HepG2 (cell line): Measurements from ENCODE around the gene ADRM1. TPM values are rescaled to one million over a fixed set of nuclear protein-coding genes. Genes with fewer than 3 reads are reported as not detected.
A peak's percentile ranks its signal among the peaks of the same experiment; 100 is the strongest.

Experiments
- ATAC-seq: fragments of 200-7000 bp; cut with Tn5 transposase; 3 replicates; pipeline ENCODE4 v1.9.1; 2020; ENCODE audit warnings: mild to moderate bottlenecking, moderate library complexity
- BruUV-seq: library from RNA; stranded (reverse); fragments of 400-500 nt; replicated peaks from 2 replicates; lab custom pipeline; 2021; lab: Mats Ljungman, UMichigan
- CTCF ChIA-PET: fragments of 300-600 bp; formaldehyde crosslinking; extraction: SDS; loops from one replicate; lab custom pipeline; 2021; ENCODE audit warnings: low total read pairs, inconsistent platforms, low intra/inter-chr PET ratio; lab: Yijun Ruan, JAX
- POLR2A ChIA-PET: fragments of 350-600 bp; sonication (Branson Sonifier 250); formaldehyde crosslinking; loops from one replicate; lab custom pipeline; 2020; ENCODE audit warnings: antibody characterized with exemption, inconsistent platforms; lab: Yijun Ruan, JAX
- DNase-seq: peaks from one replicate; pipeline ENCODE4 v3.0.0-alpha.2; 2015; ENCODE audit warnings: low spot score
- FAIRE-seq: peaks from 3 replicates; lab custom pipeline; 2011; peaks lifted over from hg19 to GRCh38; lab: Jason Lieb, UNC
- H2AFZ ChIP-seq: one replicate; pipeline ENCODE4 v1.6.1; 2011; ENCODE audit warnings: low read length, inconsistent platforms
- H3K27ac ChIP-seq: fragments of 300-600 bp; 3 replicates; pipeline ENCODE4 v1.8.0; 2011; ENCODE audit warnings: mixed run types, mild to moderate bottlenecking, mixed read lengths, low read length, inconsistent platforms; ENCODE audit not compliant: insufficient read depth; ENCODE audit errors: extremely low read length
- H3K27me3 ChIP-seq, 2 experiments: fragments of 200-600 bp in 1 of 2; 2 replicates in 1 of 2; 3 replicates in 1 of 2; pipeline versions ENCODE4 v1.6.0 to v1.8.0; 2011; ENCODE audit warnings: low read length in 2 of 2, mild to moderate bottlenecking in 2 of 2, moderate library complexity in 2 of 2, inconsistent platforms in 1 of 2; ENCODE audit not compliant: insufficient read depth in 2 of 2, control insufficient read depth in 1 of 2
- H3K36me3 ChIP-seq, 2 experiments: fragments of 200-600 bp in 1 of 2; replicated peaks in 1 of 2; 2 replicates in 1 of 2; 3 replicates in 1 of 2; pipeline versions ENCODE4 v1.5.1 to v1.8.0; 2011; ENCODE audit warnings: low read length in 2 of 2, inconsistent platforms in 1 of 2; ENCODE audit not compliant: insufficient read depth in 2 of 2, control insufficient read depth in 1 of 2
- H3K4me1 ChIP-seq: 2 replicates; pipeline ENCODE4 v1.5.1; 2012; ENCODE audit warnings: low read length, inconsistent platforms; ENCODE audit not compliant: insufficient read depth
- H3K4me2 ChIP-seq: 2 replicates; pipeline ENCODE4 v1.6.0; 2011; ENCODE audit warnings: low read depth, low read length, inconsistent platforms
- H3K4me3 ChIP-seq, 3 experiments: fragments of 200-600 bp in 1 of 3; sonication (generic), shearing (Covaris generic) in 1 of 3; replicated peaks in 1 of 3; 2 replicates each; pipeline ENCODE4 v1.5.1; 2011 to 2016; ENCODE audit warnings: low read length in 3 of 3, inconsistent platforms in 2 of 3, low read depth in 2 of 3, mild to moderate bottlenecking in 2 of 3, control low read depth in 1 of 3, mixed read lengths in 1 of 3; ENCODE audit not compliant: insufficient read depth in 1 of 3
- H3K79me2 ChIP-seq: one replicate; pipeline ENCODE4 v1.6.1; 2011; ENCODE audit warnings: low read length, inconsistent platforms; ENCODE audit not compliant: insufficient read depth
- H3K9ac ChIP-seq: 2 replicates; pipeline ENCODE4 v1.6.0; 2011; ENCODE audit warnings: mild to moderate bottlenecking, low read depth, low read length, inconsistent platforms; ENCODE audit not compliant: insufficient read depth
- H3K9me3 ChIP-seq: 2 replicates; pipeline ENCODE4 v1.5.1; 2012; ENCODE audit warnings: mild to moderate bottlenecking, low read length
- H4K20me1 ChIP-seq: 2 replicates; pipeline ENCODE4 v1.6.0; 2011; ENCODE audit warnings: inconsistent platforms, mild to moderate bottlenecking, low read length, moderate library complexity; ENCODE audit not compliant: insufficient read depth
- BRCA1 ChIP-seq: sonication (generic); formaldehyde crosslinking; IDR thresholded peaks from 2 replicates; pipeline ENCODE4 v1.4.0; 2020; ENCODE audit warnings: missing genetic modification reagents
- FOXO4 ChIP-seq: sonication (generic); formaldehyde crosslinking; conservative IDR thresholded peaks from 2 replicates; pipeline ENCODE4 v1.8.1; 2023; ENCODE audit warnings: missing genetic modification reagents
- GPBP1L1 ChIP-seq: sonication (generic); formaldehyde crosslinking; IDR thresholded peaks from 2 replicates; pipeline ENCODE4 v1.5.0; 2020; ENCODE audit warnings: mild to moderate bottlenecking, missing genetic modification reagents
- MNT ChIP-seq: fragments of 450-650 bp; IDR thresholded peaks from 2 replicates; pipeline ENCODE4 v1.6.1; 2016
- MTA1 ChIP-seq: sonication (generic); formaldehyde crosslinking; IDR thresholded peaks from 2 replicates; pipeline ENCODE4 v1.4.0; 2020; ENCODE audit warnings: missing genetic modification reagents, mild to moderate bottlenecking, borderline replicate concordance
- PBX2 ChIP-seq: IDR thresholded peaks from 2 replicates; pipeline ENCODE4 v1.6.1; 2016; ENCODE audit warnings: control low read depth
- PCBP1 ChIP-seq: fragments of 200-400 bp; formaldehyde crosslinking; IDR thresholded peaks from 2 replicates; pipeline ENCODE4 v1.6.1; 2017; ENCODE audit warnings: mild to moderate bottlenecking, low read depth, low read length, borderline replicate concordance
- RBFOX2 ChIP-seq: fragments of 200-400 bp; formaldehyde crosslinking; IDR thresholded peaks from 2 replicates; pipeline ENCODE4 v1.6.1; 2017; ENCODE audit warnings: low read depth, mild to moderate bottlenecking, low read length
- TRIM24 ChIP-seq: sonication (generic); formaldehyde crosslinking; IDR thresholded peaks from 2 replicates; pipeline ENCODE4 v1.8.0; 2022; ENCODE audit warnings: mild to moderate bottlenecking, missing genetic modification reagents
- ZBTB38 ChIP-seq: sonication (generic); formaldehyde crosslinking; IDR thresholded peaks from 2 replicates; pipeline ENCODE4 v1.5.1; 2020; ENCODE audit warnings: mild to moderate bottlenecking, missing genetic modification reagents
- ZNF232 ChIP-seq: sonication (generic); formaldehyde crosslinking; IDR thresholded peaks from 2 replicates; pipeline ENCODE4 v1.4.0; 2020; ENCODE audit warnings: missing genetic modification reagents, borderline replicate concordance
- ZNF235 ChIP-seq: sonication (generic); formaldehyde crosslinking; IDR thresholded peaks from 2 replicates; pipeline ENCODE4 v1.8.1; 2023; ENCODE audit warnings: mild to moderate bottlenecking, missing genetic modification reagents, borderline replicate concordance
- ZNF768 ChIP-seq: sonication (generic); formaldehyde crosslinking; IDR thresholded peaks from 2 replicates; pipeline ENCODE4 v1.4.0; 2020; ENCODE audit warnings: missing genetic modification reagents
- ZZZ3 ChIP-seq: sonication (generic); formaldehyde crosslinking; IDR thresholded peaks from 2 replicates; pipeline ENCODE4 v1.4.0; 2020; ENCODE audit warnings: missing genetic modification reagents, mild to moderate bottlenecking, borderline replicate concordance
- WGBS: methylation state at CpG from one replicate; pipeline ENCODE4 v1.1.6; 2017; ENCODE audit warnings: low lambda C conversion rate; 5-methylcytosine and 5-hydroxymethylcytosine counted together
- in situ Hi-C: cut with HindIII; loops from 2 replicates; pipeline ENCODE4 v1.10.0; 2017; ENCODE audit warnings: low pct_unique_long_range_greater_than_20kb; ENCODE audit not compliant: extremely low pct_ligation_motif_present
- intact Hi-C: fragments of 100-400 bp; cut with micrococcal nuclease; formaldehyde crosslinking; loops from one replicate; pipeline ENCODE4 v1.10.0; 2022; ENCODE audit not compliant: unreplicated experiment
- polyA plus RNA-seq, 8 experiments: library from polyadenylated mRNA; depleted of rRNA in 3 of 8; stranded (reverse) in 7 of 8; unstranded in 1 of 8; fragments of >200 nt; fragmentation: Illumina TruSeq in 4 of 8; extraction: Trizol in 4 of 8; gene quantifications; 2 replicates each; pipeline versions ENCODE4 v1.2.1 to v1.2.3, GENCODE V29; 2011 to 2016; ENCODE audit warnings: low read depth in 4 of 8, missing spikeins in 1 of 8, mixed read lengths in 1 of 8; ENCODE audit not compliant: insufficient read depth in 1 of 8
- total RNA-seq, 5 experiments: library from RNA; depleted of rRNA; stranded (reverse); fragments of >200 nt; fragmentation: Illumina TruSeq; extraction: Trizol; gene quantifications; 2 replicates each; pipeline ENCODE4 v1.2.3, GENCODE V29; 2016; ENCODE audit warnings: low read depth in 1 of 5

The ADRM1 gene
- total and polyA plus RNA-seq, 2 of the 13 experiments (the other 11 are each of a cell fraction or from before 2014, with no cell fraction given), result 92.9 to 154 TPM

GRCh38 chr20:62336775-62337557 is 34.2 kb downstream of the ADRM1 start:
- Histone ChIP-seq H3K27me3 (no peaks in the 10 kb centered on the region), H2AFZ (no peak overlapping the region), H3K4me3 (no peak overlapping the region), H4K20me1 (no peaks in the 10 kb centered on the region; the same call in 1 of the 2 replicates), H3K36me3 (peaks cover 56 to 78% of the 10 kb centered on the region in 2 experiments), H3K79me2 (no peaks in the 10 kb centered on the region), H3K4me1 (peaks cover 9% of the 10 kb centered on the region; the same call in 1 of the 2 replicates), H3K4me2 (no peak overlapping the region), H3K9me3 (no peaks in the 10 kb centered on the region), H3K27ac (no peak overlapping the region), H3K9ac (no peak overlapping the region)
- intact Hi-C loops (no loop called here), in situ Hi-C loops (no loop called here)
- WGBS, result 96% methylated on average over 53 of the region's 53 CpGs
- 0 out of 2 replicates have a peak, but pooled peaks have one; percentile 27 for TF ChIP-seq MTA1 (CRISPR knock-in tag)
- 0 out of 2 replicates have a peak, but pooled peaks have one; percentile 45 for TF ChIP-seq RBFOX2
- no peak for TF ChIP-seq BRCA1 (CRISPR knock-in tag)
- 0 out of 2 replicates have a peak, but pooled peaks have one; percentile 7 for TF ChIP-seq ZNF235 (CRISPR knock-in tag)
- TF ChIP-seq PBX2, result no peak
- no peak for TF ChIP-seq FOXO4
- no peak for TF ChIP-seq ZNF768 (CRISPR knock-in tag)
- no peak for TF ChIP-seq GPBP1L1 (CRISPR knock-in tag)
- TF ChIP-seq ZBTB38 (CRISPR knock-in tag), result 0 out of 2 replicates have a peak, but pooled peaks have one; percentile 14
- TF ChIP-seq PCBP1, result 0 out of 2 replicates have a peak, but pooled peaks have one; percentile 27
- no peak for TF ChIP-seq ZNF232 (CRISPR knock-in tag)
- TF ChIP-seq TRIM24 (CRISPR knock-in tag), result 0 out of 2 replicates have a peak, but pooled peaks have one; percentile 16
- TF ChIP-seq MNT, result peak; percentile 86
- 0 out of 2 replicates have a peak, but pooled peaks have one; percentile 12 for TF ChIP-seq ZZZ3 (CRISPR knock-in tag)
- ChIA-PET POLR2A (no interaction called here), CTCF (no interaction called here)
- no TSS peak for BruUV-seq
- DNase-seq, result no peak
- FAIRE-seq, result no peak
- ATAC-seq, result no peak
